Fibroblast of mammary gland (primary cell): ENCODE data around the gene PACRG.

ENCODE experiments used
- DNase-seq: peaks from one replicate; pipeline ENCODE4 v3.0.0-alpha.2; 2010; ENCODE audit warnings: low read depth
- H3K4me3 ChIP-seq: 2 replicates; pipeline ENCODE4 v1.5.1; 2011; ENCODE audit warnings: low read depth, mild to moderate bottlenecking, low read length, moderate library complexity; ENCODE audit not compliant: control insufficient read depth
- TF ChIP-seq, protein P1 (sequence below): conservative IDR thresholded peaks from 2 replicates; pipeline ENCODE4 v1.5.1; 2011; ENCODE audit warnings: low read depth, low read length, inconsistent platforms; ENCODE audit not compliant: control insufficient read depth, insufficient read depth

PACRG gene

DNA sequence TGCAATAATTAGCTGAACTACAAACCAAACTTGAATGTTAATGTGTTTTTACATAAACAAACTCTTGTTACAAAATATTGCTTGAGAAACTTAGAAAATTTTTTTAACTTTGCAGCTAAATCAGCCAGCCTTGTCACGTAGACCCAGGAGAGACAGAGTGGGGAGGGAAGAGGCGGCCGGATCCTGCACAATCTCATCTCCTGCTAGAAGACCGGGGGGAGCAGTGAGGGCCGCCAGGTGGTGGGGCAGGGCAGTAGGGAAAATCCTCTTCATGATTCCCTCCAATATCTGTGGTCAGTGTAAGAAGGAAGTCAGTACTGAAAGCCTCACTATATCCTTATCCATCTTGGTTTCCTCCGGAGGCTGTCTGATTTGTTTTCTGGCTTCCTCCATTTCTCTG lies 193.3 kb downstream of the PACRG start:
- DNase-seq = no peak
- TF ChIP-seq, protein P1, sequence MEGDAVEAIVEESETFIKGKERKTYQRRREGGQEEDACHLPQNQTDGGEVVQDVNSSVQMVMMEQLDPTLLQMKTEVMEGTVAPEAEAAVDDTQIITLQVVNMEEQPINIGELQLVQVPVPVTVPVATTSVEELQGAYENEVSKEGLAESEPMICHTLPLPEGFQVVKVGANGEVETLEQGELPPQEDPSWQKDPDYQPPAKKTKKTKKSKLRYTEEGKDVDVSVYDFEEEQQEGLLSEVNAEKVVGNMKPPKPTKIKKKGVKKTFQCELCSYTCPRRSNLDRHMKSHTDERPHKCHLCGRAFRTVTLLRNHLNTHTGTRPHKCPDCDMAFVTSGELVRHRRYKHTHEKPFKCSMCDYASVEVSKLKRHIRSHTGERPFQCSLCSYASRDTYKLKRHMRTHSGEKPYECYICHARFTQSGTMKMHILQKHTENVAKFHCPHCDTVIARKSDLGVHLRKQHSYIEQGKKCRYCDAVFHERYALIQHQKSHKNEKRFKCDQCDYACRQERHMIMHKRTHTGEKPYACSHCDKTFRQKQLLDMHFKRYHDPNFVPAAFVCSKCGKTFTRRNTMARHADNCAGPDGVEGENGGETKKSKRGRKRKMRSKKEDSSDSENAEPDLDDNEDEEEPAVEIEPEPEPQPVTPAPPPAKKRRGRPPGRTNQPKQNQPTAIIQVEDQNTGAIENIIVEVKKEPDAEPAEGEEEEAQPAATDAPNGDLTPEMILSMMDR = no peak
- no peak overlapping the region for H3K4me3 ChIP-seq

DNA sequence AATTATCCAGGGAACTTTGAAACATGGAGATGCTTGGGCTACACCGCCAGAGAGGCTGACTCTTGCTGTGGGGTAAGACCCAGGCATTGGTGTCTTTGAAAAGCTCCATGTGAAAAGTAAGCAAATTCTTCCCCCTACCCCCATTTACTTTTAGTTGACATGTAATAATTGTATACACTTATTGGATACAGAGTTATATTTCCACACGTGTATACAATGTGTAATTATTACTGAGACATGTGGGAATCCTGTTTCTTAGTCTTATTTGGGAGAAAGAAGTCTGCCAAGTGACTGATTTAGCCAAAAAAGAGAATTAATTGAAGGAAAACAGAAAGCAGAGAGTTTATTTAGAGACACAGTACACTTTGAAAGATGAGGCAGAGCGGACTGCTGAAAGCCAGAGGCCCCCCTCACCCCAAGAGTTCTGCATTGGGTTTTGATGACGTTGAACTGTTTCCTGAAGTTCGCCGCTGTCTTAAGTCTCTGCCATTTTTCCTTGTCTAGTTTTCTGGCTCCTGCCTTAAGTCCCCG lies 193.8 kb downstream of the PACRG start:
- no peak for DNase-seq
- H3K4me3 ChIP-seq = no peak overlapping the region

DNA sequence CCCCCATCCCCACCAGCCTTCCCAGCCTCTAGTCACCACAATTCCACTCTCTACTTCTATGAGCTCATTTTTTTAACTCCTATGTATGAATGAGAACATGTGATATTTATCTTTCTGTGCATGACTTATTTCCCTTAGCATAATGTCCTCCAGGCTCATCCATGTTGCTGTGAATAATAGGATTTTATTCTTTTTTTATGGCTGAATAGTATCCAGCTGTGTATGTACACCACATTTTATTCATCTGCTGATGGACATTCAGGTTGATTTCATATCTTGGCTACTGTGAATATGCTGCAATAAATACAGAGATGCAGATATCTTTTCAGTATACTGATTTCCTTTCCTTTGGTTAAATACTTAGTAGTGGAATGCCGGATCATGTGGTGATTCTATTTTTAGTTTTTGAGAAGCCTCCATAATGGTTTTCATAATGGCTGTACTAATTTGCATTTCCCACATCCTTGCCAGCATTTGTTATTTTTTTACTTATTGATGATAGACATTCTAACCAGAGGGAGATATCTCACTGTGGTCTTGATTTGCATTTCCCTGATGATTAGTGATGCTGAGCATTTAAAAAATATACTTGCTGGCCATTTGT lies 194.9 kb downstream of the PACRG start:
- no peak overlapping the region for H3K4me3 ChIP-seq
- TF ChIP-seq, protein P1 = no peak
- no peak for DNase-seq

More for the DNA sequence above, 193.8 kb downstream of the PACRG start:
- TF ChIP-seq, protein P1 = no peak

DNA sequence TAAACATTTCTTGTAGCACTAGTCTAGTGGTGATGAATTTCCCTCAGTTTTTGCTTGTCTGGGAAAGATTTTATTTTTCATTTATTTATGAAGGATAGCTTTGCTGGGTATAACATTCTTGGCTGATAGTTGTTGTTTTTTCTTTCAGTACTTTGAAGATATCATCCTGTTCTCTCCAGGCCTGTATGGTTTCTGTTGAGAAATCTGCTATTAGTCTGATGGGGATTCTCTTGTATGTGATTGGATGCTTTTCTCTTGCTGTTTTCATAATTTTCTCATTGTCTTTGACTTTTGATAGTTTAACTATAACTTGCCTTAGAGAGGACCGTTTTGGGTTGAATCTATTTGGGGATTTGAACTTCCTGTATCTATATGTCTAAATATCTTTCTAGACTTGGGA lies 207.1 kb downstream of the PACRG start:
- DNase-seq = no peak
- TF ChIP-seq, protein P1 = no peak
- no peak overlapping the region for H3K4me3 ChIP-seq

DNA sequence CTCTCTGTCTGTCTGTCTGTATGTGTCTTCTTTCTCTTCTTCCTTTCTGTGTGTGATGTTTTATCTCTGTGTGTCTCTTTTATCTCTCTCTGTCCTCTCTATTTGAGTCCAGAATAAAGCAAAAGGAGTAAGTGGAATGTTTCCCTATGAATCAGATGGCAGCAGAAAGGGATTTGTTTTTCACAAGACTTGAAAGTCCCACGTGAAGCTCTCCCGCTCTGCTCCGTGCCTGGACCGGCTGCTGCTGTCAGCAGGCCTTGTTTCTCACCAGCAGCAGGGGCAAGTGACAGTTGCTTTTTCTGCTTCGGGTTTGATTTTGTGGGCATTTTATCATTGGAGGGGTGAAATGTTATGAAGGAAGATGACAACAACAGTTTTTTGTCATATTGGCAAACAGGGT lies 212.7 kb downstream of the PACRG start:
- TF ChIP-seq, protein P1 = no peak

DNA sequence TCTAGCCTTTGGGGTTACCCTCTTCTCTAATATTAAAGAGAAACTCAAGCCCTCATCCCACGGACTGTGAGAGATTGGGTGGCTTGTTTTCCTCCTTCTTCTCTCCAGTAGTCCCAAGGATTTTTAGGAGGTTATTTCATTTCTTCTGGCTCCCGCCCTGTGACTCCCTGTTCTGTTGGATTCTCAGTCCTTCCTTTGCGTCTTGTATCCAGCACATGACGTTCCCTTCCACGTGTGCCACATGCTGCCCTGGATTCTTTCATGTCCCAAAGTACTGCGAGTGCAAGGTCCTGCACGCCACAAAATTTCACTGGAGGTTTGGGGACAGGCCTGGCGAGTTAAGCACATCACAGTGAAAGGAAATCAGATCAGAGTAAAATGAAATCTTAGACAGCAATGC lies 213.4 kb downstream of the PACRG start:
- H3K4me3 ChIP-seq = no peak overlapping the region
- DNase-seq = no peak
- TF ChIP-seq, protein P1 = no peak

More for the DNA sequence above, 212.7 kb downstream of the PACRG start:
- DNase-seq = peak; percentile 37
- no peak overlapping the region for H3K4me3 ChIP-seq
